Mammary epithelial cell (primary cell): ENCODE data around the gene PPP2R5D.

ENCODE experiments used
- CTCF ChIP-seq, 2 donors: IDR thresholded peaks in 1 of 2; conservative IDR thresholded peaks in 1 of 2; 2 replicates each; pipeline ENCODE4 v1.5.1; 2011 to 2012; ENCODE audit warnings: inconsistent platforms in 2 of 2, low read length in 2 of 2, mild to moderate bottlenecking in 2 of 2, control low read depth in 1 of 2, low read depth in 1 of 2; ENCODE audit not compliant: insufficient read depth in 1 of 2; ENCODE audit errors: extremely low read depth in 1 of 2
- EZH2 ChIP-seq: IDR thresholded peaks from 2 replicates; pipeline ENCODE4 v1.6.1; 2012; ENCODE audit warnings: low read length, inconsistent platforms, borderline replicate concordance

DNA sequence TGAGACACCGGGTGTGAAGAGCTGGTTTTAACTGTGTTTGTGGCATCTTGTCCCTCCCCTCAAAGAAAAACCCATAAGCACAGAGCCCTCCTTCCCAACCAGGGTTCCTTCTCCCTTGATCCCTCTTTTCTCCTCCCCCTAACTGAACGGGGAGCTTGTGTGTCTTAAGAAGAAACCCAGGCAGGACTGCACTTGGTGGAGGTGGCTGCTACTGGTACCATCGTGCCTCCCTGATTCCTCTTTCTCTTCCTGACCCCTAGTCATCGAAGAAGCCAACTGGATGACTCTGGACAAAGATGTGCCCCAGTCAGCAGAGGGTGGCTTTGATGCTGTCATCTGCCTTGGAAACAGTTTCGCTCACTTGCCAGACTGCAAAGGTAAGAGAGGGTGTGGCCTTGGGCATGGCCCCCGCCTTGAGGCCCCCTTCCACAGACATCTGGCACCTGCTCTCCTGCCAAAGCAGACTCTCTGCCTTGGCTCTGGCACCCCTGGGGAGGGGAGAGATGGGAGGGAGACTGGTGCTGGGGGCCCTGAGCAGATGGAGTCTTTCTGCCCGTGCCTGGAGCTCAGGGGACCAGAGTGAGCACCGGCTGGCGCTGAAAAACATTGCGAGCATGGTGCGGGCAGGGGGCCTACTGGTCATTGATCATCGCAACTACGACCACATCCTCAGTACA lies 21.7 kb upstream of the PPP2R5D start:
- no peak for TF ChIP-seq EZH2
- no peak for TF ChIP-seq CTCF (conservative IDR thresholded peaks at IDR 0.05 in 1 of 2, IDR thresholded peaks at IDR 0.05 in 1 of 2; ENCODE audit: extremely low read depth in 1 of 2, insufficient read depth in 1 of 2, low read depth in 1 of 2, low read length in 2 of 2)
